ENCODE measurements around the gene IFFO2. TPM values are rescaled to one million over a fixed set of nuclear protein-coding genes. Genes with fewer than 3 reads are reported as not detected.
"Not testable (repeated sequence)": the region's sequence is repeated elsewhere in the genome, so short reads cannot be mapped to it uniquely, and the experiment has no call there.

IFFO2 gene
- total RNA-seq, 1 donor from 2014 or later = 20.6 TPM

DNA sequence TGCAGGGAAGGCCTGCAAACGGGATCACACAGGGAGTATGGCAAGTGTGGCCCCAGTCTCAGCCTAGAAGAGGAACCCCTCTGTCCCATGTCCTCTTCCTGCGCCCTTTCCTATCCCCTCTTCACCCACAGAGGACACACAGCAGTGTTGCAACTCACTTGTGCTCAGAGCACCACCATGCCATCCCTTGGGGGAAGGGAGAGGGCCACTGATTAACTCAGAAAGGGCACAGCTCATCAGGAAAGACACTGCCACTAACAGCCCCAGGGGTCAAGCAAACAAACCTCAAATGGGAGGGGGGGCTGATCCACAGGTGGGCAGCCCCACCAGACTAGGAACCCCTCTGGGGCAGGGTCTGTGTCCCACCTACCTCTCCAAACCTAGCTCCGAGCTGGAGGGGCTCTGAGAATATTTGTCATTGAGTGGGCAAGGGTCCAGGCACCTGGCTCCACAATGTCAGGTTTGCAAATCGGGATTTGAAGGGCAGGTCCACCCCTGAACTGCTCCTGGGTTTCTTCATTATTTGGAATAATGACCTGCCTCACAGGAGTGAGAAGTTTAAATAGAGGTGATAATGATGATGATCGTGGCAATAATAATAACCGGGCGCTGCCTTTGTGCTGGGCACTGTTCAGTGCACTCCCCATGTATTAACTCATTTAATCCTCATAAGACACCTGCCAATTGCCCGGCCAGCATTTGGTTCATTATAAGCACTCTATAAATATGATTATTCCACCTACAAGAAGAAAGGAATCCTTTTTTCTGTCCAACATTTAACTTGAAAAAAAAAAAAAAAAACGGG is 55.1 kb downstream of the IFFO2 start:
- intact Hi-C loops (cut with micrococcal nuclease) = loop anchor here (5.0 kb wide), 2 partner anchors 411 to 746 kb away; partner anchors contain the start of genes AKR7A2 and SLC66A1

DNA sequence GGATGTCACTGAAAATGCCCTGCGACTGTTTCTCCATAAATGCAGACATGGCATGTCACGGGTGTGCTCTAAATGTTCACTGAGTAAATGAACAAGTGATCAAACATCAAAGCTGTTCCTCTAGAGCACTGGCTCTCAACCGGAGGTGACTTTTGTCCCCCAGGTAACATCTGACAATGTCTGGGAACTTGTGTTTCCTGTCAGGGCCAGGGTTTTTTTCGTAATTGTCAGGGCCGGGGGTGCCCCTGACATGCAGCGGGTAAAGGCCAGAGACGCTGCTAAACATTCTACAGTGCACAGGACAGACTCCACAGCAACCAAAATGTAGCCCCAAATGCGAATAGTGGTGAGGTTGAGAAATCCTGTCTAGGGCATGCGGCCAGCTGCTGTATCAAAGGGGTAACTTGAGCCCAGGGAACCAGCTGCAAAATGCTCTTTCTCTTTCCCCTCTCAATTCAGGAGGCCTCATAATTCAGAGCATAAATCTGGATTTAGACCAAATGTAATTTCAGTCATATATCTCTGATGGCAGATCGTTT is 56.1 kb downstream of the IFFO2 start:
- intact Hi-C loops (cut with micrococcal nuclease) = loop anchor here (5.0 kb wide), 2 partner anchors 412 to 747 kb away; partner anchors contain the start of genes AKR7A2 and SLC66A1

DNA sequence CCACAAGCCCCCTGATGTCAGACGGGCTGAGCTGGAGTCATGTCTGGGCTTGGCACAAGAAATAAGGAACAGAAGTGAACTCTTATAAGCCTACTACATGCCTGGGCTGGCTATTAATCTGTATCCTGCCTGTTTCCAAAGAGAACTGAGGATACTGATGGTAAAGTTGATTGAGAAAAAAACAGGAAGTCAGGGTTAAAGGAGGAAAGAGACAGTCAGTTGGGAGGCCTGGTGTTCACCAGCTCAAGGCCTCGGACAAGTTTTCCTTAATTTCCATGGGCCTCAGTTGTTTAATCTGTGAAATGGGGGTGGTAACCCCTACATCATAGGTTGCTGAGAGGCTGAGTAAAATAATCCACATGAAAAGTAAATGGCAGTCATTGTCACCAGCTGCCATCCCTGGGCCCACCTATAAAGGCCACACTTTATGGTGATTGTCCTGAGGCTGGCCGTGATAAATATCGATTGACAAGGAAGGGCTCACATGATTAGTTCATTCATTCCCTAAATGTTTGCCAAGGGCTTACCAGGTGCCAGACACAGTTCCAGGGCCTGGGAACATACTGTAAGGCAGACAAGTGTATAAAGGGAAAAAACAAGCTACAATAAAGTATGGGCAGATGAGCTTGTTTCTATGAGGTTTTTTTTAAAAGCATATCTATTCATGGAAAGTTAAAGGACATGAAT is 57.0 kb downstream of the IFFO2 start:
- intact Hi-C loops (cut with micrococcal nuclease) = loop anchor here (5.0 kb wide), 2 partner anchors 413 to 748 kb away; partner anchors contain the start of genes AKR7A2 and SLC66A1

DNA sequence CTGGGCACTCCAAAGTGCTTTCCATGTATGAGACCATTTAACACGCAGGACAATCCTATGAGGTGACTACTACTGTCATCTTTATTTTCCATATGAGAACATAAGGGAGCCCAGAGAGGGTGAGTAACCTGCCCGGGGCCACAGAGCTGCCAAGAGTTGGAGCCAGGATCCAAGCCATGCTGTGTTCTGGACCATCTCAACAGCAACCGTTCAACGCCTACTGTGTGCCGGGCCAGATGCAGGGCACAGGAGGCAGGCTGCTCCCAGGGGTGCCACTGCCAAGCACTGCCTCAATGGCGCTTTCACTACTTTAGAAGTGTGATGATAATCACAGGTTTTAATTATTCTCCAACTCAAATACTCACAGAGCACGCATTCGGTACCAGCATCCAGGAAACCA is 57.9 kb downstream of the IFFO2 start:
- intact Hi-C loops (cut with micrococcal nuclease) = no loop called here

DNA sequence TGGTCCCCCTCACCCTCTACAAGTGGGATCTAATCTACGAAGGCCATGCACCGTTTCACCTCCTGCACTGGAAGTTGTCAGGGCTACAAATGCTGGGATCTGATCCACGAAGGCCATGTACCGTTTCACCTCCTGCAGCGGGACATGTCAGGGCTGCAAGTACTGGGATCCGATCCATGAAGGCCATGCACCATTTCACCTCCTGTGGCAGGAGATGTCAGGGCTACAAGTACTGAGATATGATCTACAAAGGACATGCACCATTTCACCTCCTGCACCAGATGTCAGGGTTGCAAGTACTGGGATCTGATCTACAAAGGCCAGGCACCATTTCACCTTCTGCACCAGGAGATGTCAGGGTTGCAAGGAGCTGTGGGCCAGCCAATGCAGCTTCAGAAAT is 61.2 kb downstream of the IFFO2 start:
- intact Hi-C loops (cut with micrococcal nuclease) = no loop called here

- intact Hi-C loops (cut with micrococcal nuclease) = no loop called here
Observed at GRCh38 chr1:18893120-18893519, 63.4 kb downstream of the IFFO2 start.

DNA sequence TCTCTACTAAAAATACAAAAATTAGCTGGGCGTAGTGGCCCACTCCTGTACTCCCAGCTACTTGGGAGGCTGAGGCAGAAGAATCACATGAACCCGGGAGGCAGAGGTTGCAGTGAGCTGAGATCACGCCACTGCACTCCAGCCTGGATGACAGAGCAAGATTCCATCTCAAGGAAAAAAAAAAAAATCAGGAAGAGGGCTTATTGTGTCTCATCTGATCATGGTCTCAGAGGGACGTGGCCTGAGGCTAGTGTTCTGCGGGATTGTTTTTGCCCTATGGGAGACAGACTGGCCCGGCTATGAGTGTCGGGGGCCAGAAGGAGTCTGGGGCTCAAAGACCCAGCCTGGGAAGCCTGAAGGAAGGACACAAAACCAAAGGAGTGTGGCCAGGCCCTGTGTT is 64.6 kb downstream of the IFFO2 start:
- intact Hi-C loops (cut with micrococcal nuclease) = not testable (repeated sequence)

DNA sequence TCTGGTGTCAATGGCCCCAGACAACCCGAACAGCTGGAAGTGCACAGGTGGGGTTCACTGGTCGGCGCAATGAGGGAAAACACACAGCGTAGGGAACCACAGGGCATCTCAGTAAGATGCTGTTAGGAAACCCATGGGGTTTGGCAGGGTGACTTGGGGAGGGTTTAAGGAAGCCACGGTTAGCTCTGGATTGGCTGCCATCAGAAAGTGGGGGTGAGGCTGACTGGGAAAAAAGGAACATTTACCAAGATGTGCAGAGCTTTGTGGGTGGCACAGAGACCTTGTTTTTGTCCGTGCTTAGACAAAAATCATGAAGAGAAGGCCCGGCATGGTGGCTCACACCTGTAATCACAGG is 65.1 kb downstream of the IFFO2 start:
- intact Hi-C loops (cut with micrococcal nuclease) = no loop called here

DNA sequence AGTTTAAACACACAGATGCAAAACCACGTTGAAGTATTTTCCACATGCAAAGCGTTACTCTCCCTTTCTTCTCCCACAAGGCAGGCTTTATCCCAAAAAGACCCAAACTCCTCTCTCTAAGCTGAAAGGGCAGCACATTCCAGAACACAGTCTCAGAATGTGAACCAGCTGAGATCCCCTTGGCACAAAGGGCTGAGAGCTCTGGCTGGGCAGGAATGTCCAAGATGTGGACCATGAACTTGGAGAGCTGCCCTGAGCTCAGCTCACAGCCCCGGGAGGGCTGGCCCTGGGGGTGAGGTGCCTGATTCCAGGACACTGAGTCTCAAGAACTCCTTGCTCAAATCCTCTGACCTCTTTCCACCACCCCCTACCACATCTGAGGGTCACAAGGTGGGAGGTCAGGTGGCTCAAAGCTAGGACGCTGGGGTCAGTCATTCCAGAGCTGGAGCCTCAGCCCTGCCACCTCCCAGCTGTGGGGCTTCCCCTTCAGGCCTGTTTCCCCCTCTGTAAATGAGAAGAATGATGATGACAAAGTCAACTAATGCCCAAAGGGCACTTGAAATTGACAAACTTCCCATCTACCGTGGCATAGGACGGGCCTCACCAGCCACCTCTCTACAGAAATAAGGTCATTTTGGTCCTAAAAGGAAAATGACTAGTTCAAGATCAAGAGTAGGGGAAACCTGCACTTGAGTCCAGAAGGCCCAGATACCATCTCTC is 65.6 kb downstream of the IFFO2 start:
- intact Hi-C loops (cut with micrococcal nuclease) = no loop called here

GRCh38 chr1:18886003-18886335 is 70.5 kb downstream of the IFFO2 start:
- intact Hi-C loops (cut with micrococcal nuclease) = no loop called here

DNA sequence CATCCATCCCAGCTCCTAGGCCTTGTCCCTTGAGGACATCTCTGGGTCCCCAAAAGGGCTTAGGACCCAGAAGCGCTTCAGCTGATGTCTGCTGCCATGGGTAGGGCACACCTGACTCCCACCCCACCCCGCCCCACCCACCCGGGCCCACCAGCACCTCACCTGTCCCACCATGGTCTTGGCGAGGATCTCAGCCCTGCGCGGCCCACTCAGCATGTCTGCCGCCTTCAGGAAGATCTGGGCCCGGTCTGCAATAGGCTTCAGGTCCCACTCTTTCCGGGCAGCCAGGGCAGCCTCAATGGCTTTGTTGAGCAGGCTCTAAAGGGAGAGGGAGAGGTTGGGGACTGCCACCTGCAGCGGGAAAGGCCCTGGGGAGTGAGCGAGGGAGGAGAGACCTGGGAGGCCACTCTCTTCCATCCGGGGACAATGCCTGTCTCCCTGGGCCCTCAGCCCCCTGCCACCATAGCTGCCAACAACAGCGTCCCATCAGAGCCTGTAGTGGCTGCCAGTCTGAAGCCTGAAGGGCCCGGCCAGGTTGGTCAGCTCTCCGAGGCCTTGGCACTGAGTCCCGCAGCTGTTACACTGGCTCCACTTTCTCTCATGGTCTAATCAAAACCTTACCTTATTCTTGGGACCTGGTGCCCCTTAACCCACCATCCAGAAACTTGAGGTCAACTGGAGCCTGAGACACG is 71.0 kb downstream of the IFFO2 start:
- intact Hi-C loops (cut with micrococcal nuclease) = no loop called here

GRCh38 chr1:18884727-18885126 is 71.7 kb downstream of the IFFO2 start:
- intact Hi-C loops (cut with micrococcal nuclease) = loop anchor here (1.0 kb wide), 3 partner anchors 88 to 357 kb away; no protein-coding TSS in a partner anchor

- intact Hi-C loops (cut with micrococcal nuclease) = loop anchor here (1.0 kb wide), 3 partner anchors 88 to 357 kb away; no protein-coding TSS in a partner anchor
Observed at GRCh38 chr1:18884419-18884717, 72.1 kb downstream of the IFFO2 start.

DNA sequence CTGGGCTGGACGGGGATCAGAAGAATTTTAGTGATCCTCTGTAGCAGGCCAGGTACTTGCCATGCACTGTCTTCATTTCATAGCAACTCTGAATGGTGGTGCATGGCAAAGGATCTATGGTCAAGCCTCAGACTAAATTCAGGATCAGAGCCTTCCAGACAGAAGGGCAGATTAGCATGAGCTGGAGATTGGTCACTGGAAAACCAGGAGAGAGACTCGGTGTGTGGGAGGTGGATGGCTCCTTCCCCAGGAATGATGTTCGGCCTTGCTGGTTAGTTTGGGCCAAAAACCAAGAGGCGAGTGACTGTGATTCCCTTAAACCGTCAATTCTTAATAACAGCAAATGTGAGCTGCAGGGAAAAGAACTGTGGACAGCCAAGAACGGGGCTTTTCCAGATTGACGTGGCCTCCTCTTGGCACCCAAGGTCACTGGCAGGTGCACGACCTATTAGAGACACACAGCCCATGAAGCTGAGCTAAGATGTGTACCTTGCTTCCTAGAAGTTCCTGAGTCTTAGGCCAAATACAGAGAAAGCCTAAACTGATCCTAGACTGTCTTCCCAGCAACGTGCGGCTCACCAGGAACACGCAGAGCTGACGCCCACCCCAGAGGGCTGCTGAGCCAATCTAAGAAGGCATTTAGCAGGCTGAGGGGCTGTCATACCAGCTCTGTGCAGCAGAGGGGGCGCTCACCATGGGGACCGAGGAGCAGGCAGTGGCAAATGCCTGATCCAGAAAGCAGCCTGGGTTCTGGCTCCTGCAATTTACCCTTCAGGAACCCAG is 72.6 kb downstream of the IFFO2 start:
- intact Hi-C loops (cut with micrococcal nuclease) = loop anchor here (1.0 kb wide), 3 partner anchors 88 to 357 kb away; no protein-coding TSS in a partner anchor

DNA sequence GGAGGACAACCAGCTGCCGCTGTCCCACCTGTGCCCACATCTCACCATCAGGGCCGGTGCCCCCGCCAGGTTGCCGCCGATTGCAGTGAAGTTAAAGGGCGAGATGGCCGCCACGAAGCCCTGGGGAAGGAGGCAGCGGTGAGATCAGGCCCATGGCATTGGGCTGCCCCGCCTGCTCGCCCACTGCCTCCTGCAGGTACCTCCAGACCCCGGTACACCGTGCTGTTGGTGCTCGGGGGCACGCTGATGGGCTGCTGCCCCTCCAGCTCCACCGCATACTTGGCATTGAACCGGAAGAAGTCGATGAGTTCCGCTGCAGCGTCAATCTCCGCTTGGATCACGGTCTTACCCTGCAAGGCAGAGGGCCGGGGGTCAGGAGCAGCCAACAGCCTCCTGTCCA is 73.4 kb downstream of the IFFO2 start:
- intact Hi-C loops (cut with micrococcal nuclease) = no loop called here

DNA sequence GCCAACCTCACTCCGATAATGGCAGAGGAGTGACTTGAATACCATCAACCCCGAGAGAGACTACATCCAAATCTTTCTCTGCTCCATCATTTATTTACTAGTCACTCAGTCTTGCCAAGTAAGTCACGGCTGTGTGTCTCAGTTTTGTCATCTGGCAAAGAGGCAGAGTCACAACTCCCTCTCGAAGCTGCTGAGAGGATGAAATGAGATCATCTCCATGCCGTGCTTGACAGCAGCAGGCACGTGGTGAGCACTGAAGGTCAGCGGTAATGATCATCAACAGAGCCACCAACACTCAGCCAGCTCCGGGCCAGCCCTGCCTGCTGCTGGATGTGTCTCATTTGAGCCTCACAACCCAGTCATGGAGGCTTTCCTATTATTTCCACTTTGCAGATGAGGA is 74.0 kb downstream of the IFFO2 start:
- intact Hi-C loops (cut with micrococcal nuclease) = no loop called here

DNA sequence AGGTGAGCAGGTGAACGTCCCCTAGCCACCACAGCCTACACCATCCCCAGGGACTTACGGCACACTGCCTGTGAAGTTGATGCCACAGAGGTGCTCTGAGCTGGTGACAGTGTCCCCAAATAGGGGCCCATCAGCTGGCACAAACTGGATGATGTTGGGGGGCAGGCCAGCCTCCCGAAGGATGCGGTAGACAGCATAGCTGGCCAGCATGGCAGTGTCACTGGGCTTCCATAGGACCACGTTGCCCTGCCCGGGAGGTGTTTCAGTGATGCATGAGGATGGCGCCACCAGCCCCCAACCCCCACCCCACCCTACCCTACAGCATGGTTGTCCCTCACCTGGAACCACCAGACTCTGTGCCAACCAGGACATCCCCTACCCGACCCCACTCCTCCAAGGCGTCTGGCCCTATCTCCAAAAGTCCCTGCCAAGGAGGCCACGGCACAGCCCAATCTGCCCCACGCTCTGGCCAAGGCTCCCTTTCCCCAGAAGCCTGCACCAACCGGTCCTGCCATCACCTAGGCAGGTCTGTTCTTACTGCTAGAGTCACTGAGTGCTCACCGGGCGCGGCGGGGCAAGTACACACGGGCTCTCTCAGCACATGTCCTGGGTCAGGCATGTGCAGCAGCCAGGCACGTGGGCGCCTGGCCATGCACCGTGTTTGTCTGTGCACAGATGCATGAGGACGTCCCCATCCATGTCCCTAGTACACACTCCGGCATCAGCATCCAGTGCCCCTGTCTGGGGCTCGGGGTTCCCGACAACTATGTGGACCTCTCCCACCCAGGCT is 74.6 kb downstream of the IFFO2 start:
- intact Hi-C loops (cut with micrococcal nuclease) = no loop called here

DNA sequence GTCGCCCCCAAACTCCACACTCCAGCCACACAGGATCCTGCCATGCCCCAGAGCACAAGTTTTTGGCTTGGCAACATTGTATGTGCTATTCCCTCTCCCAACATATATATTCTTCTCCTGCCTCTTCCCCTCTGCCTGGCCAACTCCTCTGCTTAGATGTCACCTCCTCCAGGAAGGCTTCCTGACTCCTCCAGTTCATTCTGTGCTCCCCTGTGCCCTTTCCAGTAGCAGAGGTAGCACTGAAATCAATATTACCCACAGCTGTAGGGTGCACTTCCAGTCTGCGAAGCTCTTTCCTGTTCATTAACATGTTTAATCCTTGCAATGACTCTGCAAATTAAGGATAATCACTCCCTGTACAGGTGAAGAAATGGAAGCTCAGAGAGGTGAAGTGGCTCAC is 75.3 kb downstream of the IFFO2 start:
- intact Hi-C loops (cut with micrococcal nuclease) = no loop called here

GRCh38 chr1:18880585-18880984 is 75.9 kb downstream of the IFFO2 start:
- intact Hi-C loops (cut with micrococcal nuclease) = no loop called here
